Endodermal cell (in vitro differentiated cells): ENCODE data around the gene NUP85. TPM values are rescaled to one million over a fixed set of nuclear protein-coding genes. Genes with fewer than 3 reads are reported as not detected.

ENCODE experiments used
- DNase-seq: peaks from one replicate; pipeline ENCODE4 v3.0.0-alpha.2; 2017
- H3K27ac ChIP-seq: 2 replicates; pipeline ENCODE4 v1.5.1; 2013; ENCODE audit warnings: mild to moderate bottlenecking, low read depth, low read length, moderate library complexity
- H3K27me3 ChIP-seq: 2 replicates; pipeline ENCODE4 v1.6.1; 2013; ENCODE audit warnings: mild to moderate bottlenecking, low read length, moderate library complexity; ENCODE audit not compliant: insufficient read depth, control insufficient read depth, poor library complexity, severe bottlenecking
- H3K36me3 ChIP-seq: 2 replicates; pipeline ENCODE4 v1.7.0; 2013; ENCODE audit warnings: mild to moderate bottlenecking, low read length, moderate library complexity; ENCODE audit not compliant: control insufficient read depth, insufficient read depth
- H3K4me1 ChIP-seq: one replicate; pipeline ENCODE4 v1.7.0; 2013; ENCODE audit warnings: low read length; ENCODE audit not compliant: control insufficient read depth, insufficient read depth
- H3K4me3 ChIP-seq: 2 replicates; pipeline ENCODE4 v1.5.1; 2013; ENCODE audit warnings: mild to moderate bottlenecking, low read length, moderate library complexity
- H3K9ac ChIP-seq: 2 replicates; pipeline ENCODE4 v1.6.1; 2013; ENCODE audit warnings: mild to moderate bottlenecking, low read length, moderate library complexity; ENCODE audit not compliant: poor library complexity, severe bottlenecking; ENCODE audit errors: extremely low read depth
- H3K9me3 ChIP-seq: 2 replicates; pipeline ENCODE4 v1.6.1; 2013; ENCODE audit warnings: mild to moderate bottlenecking, low read length, moderate library complexity; ENCODE audit not compliant: control insufficient read depth
- H3K27ac Mint-ChIP-seq: 2 replicates; pipeline ENCODE4 v1.8.0; 2020; ENCODE audit warnings: mixed read lengths
- H3K27me3 Mint-ChIP-seq: 2 replicates; pipeline ENCODE4 v1.8.0; 2021; ENCODE audit warnings: mild to moderate bottlenecking, mixed read lengths; ENCODE audit not compliant: insufficient read depth
- H3K36me3 Mint-ChIP-seq: 2 replicates; pipeline ENCODE4 v1.8.0; 2020; ENCODE audit warnings: low read depth, mixed read lengths
- H3K4me1 Mint-ChIP-seq: 2 replicates; pipeline ENCODE4 v1.8.0; 2020; ENCODE audit warnings: mixed read lengths
- H3K4me3 Mint-ChIP-seq: 2 replicates; pipeline ENCODE4 v1.8.0; 2020; ENCODE audit warnings: mild to moderate bottlenecking, moderate library complexity, mixed read lengths
- H3K9me3 Mint-ChIP-seq: 2 replicates; pipeline ENCODE4 v1.8.0; 2020; ENCODE audit warnings: mild to moderate bottlenecking, mixed read lengths
- WGBS, 2 experiments: methylation state at CpG; one replicate each; pipeline versions ENCODE4 v1.1.5 to v1.1.7; 2013; ENCODE audit warnings: missing lambda C conversion rate in 2 of 2, mixed read lengths in 1 of 2; ENCODE audit not compliant: insufficient coverage in 1 of 2, insufficient read length in 1 of 2; 5-methylcytosine and 5-hydroxymethylcytosine counted together
- total RNA-seq, 2 donors: library from RNA; stranded (reverse); fragmentation: NEBNext Ultra II Directional in 1 of 2; extraction: Animal tissue kit (Norgen Biotek cat#: 25700) in 1 of 2; gene quantifications; 2 replicates in 1 of 2; 3 replicates in 1 of 2; pipeline ENCODE4 v1.2.1, GENCODE V29; 2021
- TF ChIP-seq, protein P1 (sequence below): fragments of 200-600 bp; sonication (generic); conservative IDR thresholded peaks from 2 replicates; pipeline ENCODE4 v1.5.0; 2021; ENCODE audit warnings: antibody characterized with exemption, mild to moderate bottlenecking

Gene NUP85
- total RNA-seq, 2 donors from 2014 or later, result 105 to 117 TPM

DNA sequence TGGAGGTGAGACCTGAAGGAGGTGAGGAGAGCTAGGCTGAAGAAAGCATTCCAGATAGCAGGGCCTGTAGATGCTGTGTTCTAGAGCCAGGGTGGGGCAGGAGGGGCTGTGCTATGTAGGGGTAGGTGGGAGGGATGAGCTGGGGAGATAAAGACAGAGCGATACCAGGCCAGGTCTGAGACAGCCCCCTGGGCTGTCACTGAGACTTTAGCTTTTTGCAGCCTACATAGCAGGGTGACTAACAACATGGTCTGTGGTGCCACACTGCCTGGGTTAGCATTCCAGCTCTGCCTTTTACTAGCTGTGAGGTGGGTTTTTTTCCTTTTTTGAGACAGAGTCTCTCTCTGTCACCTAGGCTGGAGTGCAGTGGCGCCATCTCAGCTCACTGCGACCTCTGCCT is 14.3 kb downstream of the NUP85 start:
- H3K36me3 Mint-ChIP-seq, result peaks cover 68% of the 10 kb centered on the region
- Histone ChIP-seq H3K27me3 (no peaks in the 10 kb centered on the region), H3K9ac (no peak overlapping the region), H3K4me1 (no peaks in the 10 kb centered on the region), H3K4me3 (no peak overlapping the region), H3K9me3 (no peaks in the 10 kb centered on the region), H3K27ac (no peak overlapping the region), H3K36me3 (peaks cover 81% of the 10 kb centered on the region)
- H3K9me3 Mint-ChIP-seq, result no peaks in the 10 kb centered on the region
- TF ChIP-seq, protein P1, sequence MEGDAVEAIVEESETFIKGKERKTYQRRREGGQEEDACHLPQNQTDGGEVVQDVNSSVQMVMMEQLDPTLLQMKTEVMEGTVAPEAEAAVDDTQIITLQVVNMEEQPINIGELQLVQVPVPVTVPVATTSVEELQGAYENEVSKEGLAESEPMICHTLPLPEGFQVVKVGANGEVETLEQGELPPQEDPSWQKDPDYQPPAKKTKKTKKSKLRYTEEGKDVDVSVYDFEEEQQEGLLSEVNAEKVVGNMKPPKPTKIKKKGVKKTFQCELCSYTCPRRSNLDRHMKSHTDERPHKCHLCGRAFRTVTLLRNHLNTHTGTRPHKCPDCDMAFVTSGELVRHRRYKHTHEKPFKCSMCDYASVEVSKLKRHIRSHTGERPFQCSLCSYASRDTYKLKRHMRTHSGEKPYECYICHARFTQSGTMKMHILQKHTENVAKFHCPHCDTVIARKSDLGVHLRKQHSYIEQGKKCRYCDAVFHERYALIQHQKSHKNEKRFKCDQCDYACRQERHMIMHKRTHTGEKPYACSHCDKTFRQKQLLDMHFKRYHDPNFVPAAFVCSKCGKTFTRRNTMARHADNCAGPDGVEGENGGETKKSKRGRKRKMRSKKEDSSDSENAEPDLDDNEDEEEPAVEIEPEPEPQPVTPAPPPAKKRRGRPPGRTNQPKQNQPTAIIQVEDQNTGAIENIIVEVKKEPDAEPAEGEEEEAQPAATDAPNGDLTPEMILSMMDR, result no peak
- WGBS, 2 experiments, result 89 to 100% methylated on average over 1 to 3 of the region's 3 CpGs
- H3K4me3 Mint-ChIP-seq, result no peak overlapping the region
- no peak for DNase-seq
- H3K4me1 Mint-ChIP-seq, result no peaks in the 10 kb centered on the region
- H3K27me3 Mint-ChIP-seq, result no peaks in the 10 kb centered on the region
- H3K27ac Mint-ChIP-seq, result no peak overlapping the region

DNA sequence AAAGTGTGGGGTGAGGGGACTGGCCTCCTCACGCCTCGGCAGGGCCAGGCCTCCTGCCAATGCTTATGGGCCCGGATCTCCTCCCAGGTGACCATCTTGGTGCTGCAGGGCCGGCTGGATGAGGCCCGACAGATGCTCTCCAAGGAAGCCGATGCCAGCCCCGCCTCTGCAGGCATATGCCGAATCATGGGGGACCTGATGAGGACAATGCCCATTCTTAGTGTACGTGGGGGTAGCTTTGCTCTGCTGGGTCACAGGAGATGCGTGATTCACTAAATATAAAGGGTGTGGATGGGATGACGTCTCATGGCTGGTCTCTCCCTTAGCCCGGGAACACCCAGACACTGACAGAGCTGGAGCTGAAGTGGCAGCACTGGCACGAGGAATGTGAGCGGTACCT is 19.5 kb downstream of the NUP85 start:
- 90 to 91% methylated on average over 12 to 14 of the region's 14 CpGs for WGBS, 2 experiments
- H3K36me3 ChIP-seq, result peaks cover 88% of the 10 kb centered on the region
- no peaks in the 10 kb centered on the region for H3K27me3 Mint-ChIP-seq

DNA sequence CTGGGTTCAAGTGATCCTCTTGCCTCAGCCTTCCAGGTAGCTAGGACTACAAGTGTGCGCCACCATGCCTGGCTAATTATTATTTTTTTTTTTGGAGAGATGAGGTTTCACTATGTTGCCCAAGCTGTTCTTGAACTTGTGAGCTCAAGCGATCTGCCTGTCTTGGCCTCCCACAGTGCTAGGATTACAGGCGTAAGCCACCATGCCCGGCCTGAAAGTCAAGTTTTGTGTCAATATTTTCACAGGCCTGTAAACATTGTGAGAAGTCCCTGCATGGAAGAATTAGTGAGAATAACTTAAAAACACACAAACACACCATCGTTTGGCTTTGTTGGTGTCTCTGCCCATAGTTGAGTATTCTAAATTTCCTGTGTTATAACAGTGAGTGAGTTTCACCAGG is 22.2 kb downstream of the NUP85 start:
- no peak overlapping the region for H3K27ac ChIP-seq
- Mint-ChIP-seq H3K4me3 (no peak overlapping the region), H3K36me3 (peaks cover 66% of the 10 kb centered on the region), H3K27ac (no peak overlapping the region), H3K4me1 (no peaks in the 10 kb centered on the region), H3K27me3 (no peaks in the 10 kb centered on the region), H3K9me3 (no peaks in the 10 kb centered on the region)
- H3K4me3 ChIP-seq, result no peak overlapping the region
- peaks cover 86% of the 10 kb centered on the region for H3K36me3 ChIP-seq
- TF ChIP-seq, protein P1, result no peak
- no peaks in the 10 kb centered on the region for H3K4me1 ChIP-seq
- H3K27me3 ChIP-seq, result no peaks in the 10 kb centered on the region
- no peak overlapping the region for H3K9ac ChIP-seq
- DNase-seq, result no peak
- WGBS, 2 experiments, result 98% methylated on average over 4 to 5 of the region's 5 CpGs
- no peaks in the 10 kb centered on the region for H3K9me3 ChIP-seq

More for the DNA sequence above, 19.5 kb downstream of the NUP85 start:
- no peaks in the 10 kb centered on the region for H3K9me3 ChIP-seq
- DNase-seq, result no peak
- H3K27me3 ChIP-seq, result no peaks in the 10 kb centered on the region
- H3K9ac ChIP-seq, result no peak overlapping the region
- H3K4me1 Mint-ChIP-seq, result no peaks in the 10 kb centered on the region
- H3K27ac ChIP-seq, result no peak overlapping the region
- TF ChIP-seq, protein P1, result no peak
- H3K9me3 Mint-ChIP-seq, result no peaks in the 10 kb centered on the region
- peaks cover 57% of the 10 kb centered on the region for H3K36me3 Mint-ChIP-seq
- no peak overlapping the region for H3K4me3 ChIP-seq
- no peak overlapping the region for H3K4me3 Mint-ChIP-seq
- no peak overlapping the region for H3K27ac Mint-ChIP-seq
- no peaks in the 10 kb centered on the region for H3K4me1 ChIP-seq
